Upper lobe of right lung (tissue), 1 donor: ENCODE measurements around the gene TMEM74B. TPM values are rescaled to one million over a fixed set of nuclear protein-coding genes. Genes with fewer than 3 reads are reported as not detected.
"Not testable (repeated sequence)": the region's sequence is repeated elsewhere in the genome, so short reads cannot be mapped to it uniquely, and the experiment has no call there.

ENCODE experiments used
- ATAC-seq: fragments of 200-7000 bp; cut with Tn5 transposase; one replicate; pipeline ENCODE4 v1.9.1; 2020; ENCODE audit warnings: mild to moderate bottlenecking, moderate library complexity
- DNase-seq: peaks from one replicate; pipeline ENCODE4 v3.0.0-alpha.2; 2020
- H3K27ac ChIP-seq: fragments of 200-600 bp; one replicate; pipeline ENCODE4 v1.8.0; 2022
- H3K27me3 ChIP-seq: fragments of 200-600 bp; one replicate; pipeline ENCODE4 v1.8.0; 2022; ENCODE audit warnings: mild to moderate bottlenecking
- H3K36me3 ChIP-seq: fragments of 200-600 bp; one replicate; pipeline ENCODE4 v1.8.0; 2022
- H3K4me1 ChIP-seq: fragments of 200-600 bp; one replicate; pipeline ENCODE4 v1.8.0; 2022
- H3K4me3 ChIP-seq: fragments of 200-600 bp; one replicate; pipeline ENCODE4 v1.8.0; 2022; ENCODE audit warnings: mild to moderate bottlenecking
- H3K9me3 ChIP-seq: fragments of 200-600 bp; one replicate; pipeline ENCODE4 v1.8.0; 2022
- CTCF ChIP-seq: fragments of 200-600 bp; IDR thresholded peaks from one replicate; pipeline ENCODE4 v1.8.0; 2022; ENCODE audit warnings: antibody characterized with exemption
- intact Hi-C: fragments of 100-400 bp; cut with DNase I; formaldehyde crosslinking; loops from one replicate; pipeline ENCODE4 v1.11.0; 2022
- total RNA-seq: library from RNA; stranded (reverse); fragmentation: NEBNext Ultra II Directional; extraction: Animal tissue kit (Norgen Biotek cat#: 25700); gene quantifications from one replicate; pipeline ENCODE4 v1.2.1, GENCODE V29; 2021
- donor health status: DM: no; HTN: yes; CAD: no; lungs with severe emphysema.

TMEM74B gene
- total RNA-seq, 1 donor from 2014 or later, result 6.1 TPM

GRCh38 chr20:1155342-1155741 lies 29.4 kb downstream of the TMEM74B start:
- DNase-seq (no peak), ATAC-seq (no peak)
- Histone ChIP-seq H3K9me3 (no peaks in the 10 kb centered on the region), H3K27me3 (no peaks in the 10 kb centered on the region), H3K27ac (no peak overlapping the region), H3K4me3 (no peak overlapping the region), H3K4me1 (no peaks in the 10 kb centered on the region), H3K36me3 (peaks cover 43% of the 10 kb centered on the region)
- no peak for TF ChIP-seq CTCF
- intact Hi-C loops, result no loop called here

DNA sequence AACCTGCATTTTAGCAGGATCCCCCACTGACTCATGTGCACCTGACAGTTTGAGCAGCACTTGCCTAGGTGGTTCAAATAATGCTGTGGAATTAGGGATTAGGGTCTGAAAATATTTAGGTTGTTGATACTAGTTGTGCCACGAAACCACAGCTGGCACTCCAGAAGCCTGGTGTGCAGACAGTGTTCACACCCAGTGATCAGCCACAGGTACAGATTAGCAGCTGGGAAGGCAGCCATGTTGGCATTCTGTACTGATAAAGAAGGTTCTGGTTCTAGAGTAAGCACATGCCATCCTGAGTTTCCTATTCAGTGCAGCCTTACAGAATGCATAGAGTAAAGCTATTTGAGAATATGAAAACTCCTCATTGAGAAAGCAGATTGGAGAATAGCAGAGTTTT lies 30.1 kb downstream of the TMEM74B start:
- no peak overlapping the region for H3K4me3 ChIP-seq
- ATAC-seq (no peak), DNase-seq (no peak)
- no peak for TF ChIP-seq CTCF
- peaks cover 36% of the 10 kb centered on the region for H3K36me3 ChIP-seq
- H3K4me1 ChIP-seq, result no peaks in the 10 kb centered on the region
- H3K27ac ChIP-seq, result no peak overlapping the region
- H3K27me3 ChIP-seq, result no peaks in the 10 kb centered on the region
- no peaks in the 10 kb centered on the region for H3K9me3 ChIP-seq
- intact Hi-C loops, result no loop called here

DNA sequence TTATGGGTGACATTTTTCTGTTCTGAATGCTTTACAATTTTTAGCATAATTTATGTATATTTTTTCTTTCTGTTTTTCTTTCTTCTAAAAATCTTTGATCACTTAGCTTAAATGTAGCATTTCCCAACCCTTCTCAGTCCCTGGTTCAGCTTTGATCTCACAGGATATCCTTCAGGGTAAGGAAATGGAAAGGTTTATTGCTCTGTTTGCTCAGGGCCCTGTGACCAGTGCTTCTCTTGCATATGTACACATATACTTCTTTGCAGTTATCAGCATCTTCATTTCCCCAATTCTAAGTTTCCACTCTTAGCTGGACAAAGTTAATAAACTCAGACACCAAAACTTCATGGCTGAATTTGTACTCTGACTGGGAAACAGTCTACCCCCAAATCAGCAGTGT lies 30.6 kb downstream of the TMEM74B start:
- no peak overlapping the region for H3K27ac ChIP-seq
- intact Hi-C loops, result no loop called here
- no peaks in the 10 kb centered on the region for H3K27me3 ChIP-seq
- ATAC-seq (no peak), DNase-seq (no peak)
- no peak overlapping the region for H3K4me3 ChIP-seq
- no peak for TF ChIP-seq CTCF
- H3K9me3 ChIP-seq, result no peaks in the 10 kb centered on the region
- peaks cover 35% of the 10 kb centered on the region for H3K36me3 ChIP-seq
- H3K4me1 ChIP-seq, result no peaks in the 10 kb centered on the region

- no peak overlapping the region for H3K27ac ChIP-seq
- H3K4me3 ChIP-seq, result no peak overlapping the region
- no peak for ATAC-seq
- H3K36me3 ChIP-seq, result peaks cover 55% of the 10 kb centered on the region
- intact Hi-C loops, result no loop called here
- TF ChIP-seq CTCF, result no peak
- H3K27me3 ChIP-seq, result no peaks in the 10 kb centered on the region
- no peaks in the 10 kb centered on the region for H3K4me1 ChIP-seq
- H3K9me3 ChIP-seq, result no peaks in the 10 kb centered on the region
- DNase-seq, result no peak
Measured at GRCh38 chr20:1150968-1151367, 33.8 kb downstream of the TMEM74B start.

- intact Hi-C loops, result no loop called here
- H3K27ac ChIP-seq, result no peak overlapping the region
- H3K4me3 ChIP-seq, result no peak overlapping the region
- H3K9me3 ChIP-seq, result no peaks in the 10 kb centered on the region
- TF ChIP-seq CTCF, result no peak
- H3K4me1 ChIP-seq, result no peaks in the 10 kb centered on the region
- no peak for DNase-seq
- no peak for ATAC-seq
- no peaks in the 10 kb centered on the region for H3K27me3 ChIP-seq
- peaks cover 55% of the 10 kb centered on the region for H3K36me3 ChIP-seq
Measured at GRCh38 chr20:1150218-1150617, 34.6 kb downstream of the TMEM74B start.

- H3K27me3 ChIP-seq, H3K4me3 ChIP-seq, intact Hi-C loops, DNase-seq, H3K9me3 ChIP-seq, ATAC-seq, H3K4me1 ChIP-seq, H3K27ac ChIP-seq: not testable (repeated sequence)
- H3K36me3 ChIP-seq, result peaks cover 55% of the 10 kb centered on the region
Measured at GRCh38 chr20:1149812-1150211, 35.0 kb downstream of the TMEM74B start.
